IMR-90 (cell line): ENCODE results near the gene PRDM5. TPM values are rescaled to one million over a fixed set of nuclear protein-coding genes. Genes with fewer than 3 reads are reported as not detected.

ENCODE experiments used
- ATAC-seq: fragments of 200-7000 bp; cut with Tn5 transposase; 2 replicates; pipeline ENCODE4 v1.9.1; 2020; ENCODE audit warnings: low read depth, mild to moderate bottlenecking, moderate library complexity
- BruUV-seq: library from RNA; stranded (reverse); fragments of 400-500 nt; replicated peaks from 2 replicates; lab custom pipeline; 2021; lab: Mats Ljungman, UMichigan
- CTCF ChIA-PET: fragments of 300-600 bp; formaldehyde crosslinking; extraction: SDS; loops from one replicate; lab custom pipeline; 2021; ENCODE audit warnings: antibody characterized with exemption; lab: Yijun Ruan, JAX
- POLR2A ChIA-PET: fragments of 300-600 bp; sonication (Branson Sonifier 250); formaldehyde crosslinking; loops from one replicate; lab custom pipeline; 2022; ENCODE audit warnings: antibody characterized with exemption; ENCODE audit not compliant: unreplicated experiment; lab: Charles Lee
- DNase-seq: peaks from one replicate; pipeline ENCODE4 v3.0.0; 2013
- H2AFZ ChIP-seq: replicated peaks from 2 replicates; pipeline ENCODE3; 2013; ENCODE audit warnings: low read length, mild to moderate bottlenecking; ENCODE audit not compliant: poor library complexity
- H2AK5ac ChIP-seq: 2 replicates; pipeline ENCODE4 v1.6.1; 2013; ENCODE audit warnings: low read depth, low read length, inconsistent platforms
- H2AK9ac ChIP-seq: replicated peaks from 2 replicates; pipeline ENCODE3; 2013; ENCODE audit warnings: mild to moderate bottlenecking, low read depth, low read length, moderate library complexity; ENCODE audit not compliant: poor library complexity
- H2BK120ac ChIP-seq: 2 replicates; pipeline ENCODE4 v1.6.1; 2013; ENCODE audit warnings: low read depth, low read length, inconsistent platforms
- H2BK15ac ChIP-seq: 3 replicates; pipeline ENCODE4 v1.6.1; 2013; ENCODE audit warnings: low read depth, low read length, inconsistent platforms
- H2BK20ac ChIP-seq: 2 replicates; pipeline ENCODE4 v1.6.1; 2013; ENCODE audit warnings: low read depth, mild to moderate bottlenecking, inconsistent platforms, low read length, moderate library complexity
- H2BK5ac ChIP-seq: 2 replicates; pipeline ENCODE4 v1.6.1; 2013; ENCODE audit warnings: mild to moderate bottlenecking, low read depth, low read length, inconsistent platforms; ENCODE audit not compliant: poor library complexity, severe bottlenecking
- H3K14ac ChIP-seq: replicated peaks from 2 replicates; pipeline ENCODE4 v1.6.1; 2013; ENCODE audit warnings: low read depth, low read length, inconsistent platforms
- H3K18ac ChIP-seq: 2 replicates; pipeline ENCODE4 v1.6.1; 2013; ENCODE audit warnings: low read depth, low read length, control low read depth
- H3K23ac ChIP-seq: 2 replicates; pipeline ENCODE4 v1.6.1; 2013; ENCODE audit warnings: low read depth, low read length, inconsistent platforms
- H3K27ac ChIP-seq: 2 replicates; pipeline ENCODE4 v1.5.1; 2013; ENCODE audit warnings: mild to moderate bottlenecking, control low read depth, low read length; ENCODE audit not compliant: insufficient read depth
- H3K27me3 ChIP-seq: 2 replicates; pipeline ENCODE4 v1.6.1; 2013; ENCODE audit warnings: low read length; ENCODE audit not compliant: control insufficient read depth, insufficient read depth
- H3K36me3 ChIP-seq: 2 replicates; pipeline ENCODE4 v1.6.1; 2013; ENCODE audit warnings: low read length, mixed read lengths; ENCODE audit not compliant: control insufficient read depth, insufficient read depth
- H3K4ac ChIP-seq: 2 replicates; pipeline ENCODE4 v1.6.1; 2013; ENCODE audit warnings: low read depth, low read length, inconsistent platforms
- H3K4me1 ChIP-seq: 2 replicates; pipeline ENCODE4 v1.6.1; 2013; ENCODE audit warnings: low read length, mixed read lengths; ENCODE audit not compliant: control insufficient read depth, insufficient read depth
- H3K4me2 ChIP-seq: 2 replicates; pipeline ENCODE4 v1.6.1; 2013; ENCODE audit warnings: low read depth, mild to moderate bottlenecking, control low read depth, low read length, moderate library complexity
- H3K4me3 ChIP-seq: 2 replicates; pipeline ENCODE4 v1.5.1; 2013; ENCODE audit warnings: low read depth, mild to moderate bottlenecking, control low read depth, low read length, moderate library complexity; ENCODE audit not compliant: insufficient read depth
- H3K56ac ChIP-seq: 2 replicates; pipeline ENCODE4 v1.6.1; 2013; ENCODE audit warnings: low read length, inconsistent platforms; ENCODE audit not compliant: insufficient read depth; ENCODE audit errors: extremely low read depth
- H3K79me1 ChIP-seq, 2 experiments: 2 replicates each; pipeline ENCODE4 v1.6.1; 2013; ENCODE audit warnings: low read length in 2 of 2, inconsistent platforms in 1 of 2, low read depth in 1 of 2
- H3K9ac ChIP-seq: 2 replicates; pipeline ENCODE4 v1.6.1; 2013; ENCODE audit warnings: low read depth, low read length, control low read depth
- H3K9me1 ChIP-seq: 2 replicates; pipeline ENCODE4 v1.6.1; 2013; ENCODE audit warnings: low read length, inconsistent platforms; ENCODE audit not compliant: insufficient read depth
- H3K9me3 ChIP-seq: 2 replicates; pipeline ENCODE4 v1.6.1; 2013; ENCODE audit warnings: low read length; ENCODE audit not compliant: control insufficient read depth, insufficient read depth
- H4K20me1 ChIP-seq: 2 replicates; pipeline ENCODE4 v1.6.1; 2013; ENCODE audit warnings: low read length, inconsistent platforms; ENCODE audit not compliant: insufficient read depth
- H4K5ac ChIP-seq: 2 replicates; pipeline ENCODE4 v1.6.1; 2013; ENCODE audit warnings: mild to moderate bottlenecking, low read depth, low read length, control low read depth
- H4K8ac ChIP-seq, 2 experiments: 2 replicates each; pipeline ENCODE4 v1.6.1; 2013; ENCODE audit warnings: low read depth in 2 of 2, low read length in 2 of 2, control low read depth in 1 of 2, inconsistent platforms in 1 of 2
- H4K91ac ChIP-seq: 2 replicates; pipeline ENCODE4 v1.6.1; 2013; ENCODE audit warnings: low read depth, low read length, inconsistent platforms; ENCODE audit not compliant: insufficient read depth
- CHD1 ChIP-seq: IDR thresholded peaks from 2 replicates; pipeline ENCODE4 v1.6.1; 2012; ENCODE audit warnings: low read depth, low read length, improper control_type of control experiment
- ELK1 ChIP-seq: fragments of 150-350 bp; IDR thresholded peaks from 2 replicates; pipeline ENCODE4 v1.6.1; 2016; ENCODE audit warnings: low read depth, mild to moderate bottlenecking, low read length, moderate library complexity, borderline replicate concordance
- MAFK ChIP-seq: IDR thresholded peaks from 2 replicates; pipeline ENCODE4 v1.6.1; 2012; ENCODE audit warnings: low read depth, low read length, improper control_type of control experiment
- MAZ ChIP-seq: IDR thresholded peaks from 2 replicates; pipeline ENCODE4 v1.6.1; 2012; ENCODE audit warnings: low read depth, mild to moderate bottlenecking, low read length, improper control_type of control experiment, moderate library complexity, borderline replicate concordance
- POLR2A ChIP-seq: IDR thresholded peaks from 2 replicates; pipeline ENCODE4 v1.6.1; 2012; ENCODE audit warnings: mild to moderate bottlenecking, low read depth, low read length
- RAD21 ChIP-seq: IDR thresholded peaks from 2 replicates; pipeline ENCODE4 v1.6.1; 2012; ENCODE audit warnings: low read length, improper control_type of control experiment
- RCOR1 ChIP-seq: IDR thresholded peaks from 2 replicates; pipeline ENCODE4 v1.6.1; 2012; ENCODE audit warnings: mild to moderate bottlenecking, low read length, improper control_type of control experiment; ENCODE audit not compliant: insufficient replicate concordance
- WGBS, 2 experiments: methylation state at CpG; one replicate each; pipeline versions ENCODE4 v1.1.5 to v1.1.7; 2013; ENCODE audit warnings: missing lambda C conversion rate in 2 of 2; ENCODE audit not compliant: insufficient read length in 1 of 2; ENCODE audit errors: extremely low coverage in 2 of 2; 5-methylcytosine and 5-hydroxymethylcytosine counted together
- dilution Hi-C: fragments of 300-500 bp; cut with HindIII; formaldehyde crosslinking; loops from one replicate; pipeline ENCODE4 v1.14.3; 2018; ENCODE audit warnings: low sequenced_read_pairs; ENCODE audit not compliant: unreplicated experiment
- in situ Hi-C: fragments of 300-500 bp; cut with MboI; formaldehyde crosslinking; loops from 3 replicates; pipeline ENCODE4 v1.14.3; 2019; ENCODE audit warnings: low sequenced_read_pairs, inconsistent platforms, mixed read lengths
- intact Hi-C: fragments of 100-400 bp; cut with micrococcal nuclease; formaldehyde crosslinking; loops from 2 replicates; pipeline ENCODE4 v1.10.0; 2022
- polyA plus RNA-seq, 3 experiments: library from polyadenylated mRNA; depleted of rRNA; stranded (reverse); fragments of >200 nt; gene quantifications; 2 replicates each; pipeline ENCODE4 v1.2.3, GENCODE V29; 2012; ENCODE audit warnings: low replicate concordance in 1 of 3
- total RNA-seq: library from RNA; depleted of rRNA; stranded (reverse); fragments of >200 nt; gene quantifications from 2 replicates; pipeline ENCODE4 v1.2.3, GENCODE V29; 2012
- TF ChIP-seq, protein P1 (sequence below): conservative IDR thresholded peaks from 2 replicates; pipeline ENCODE4 v1.5.1; 2012; ENCODE audit warnings: mild to moderate bottlenecking, low read depth, low read length, improper control_type of control experiment

The PRDM5 gene
- total and polyA plus RNA-seq, 2 of the 4 experiments (the other 2 are of a cell fraction) = 4.1 to 10.8 TPM

DNA sequence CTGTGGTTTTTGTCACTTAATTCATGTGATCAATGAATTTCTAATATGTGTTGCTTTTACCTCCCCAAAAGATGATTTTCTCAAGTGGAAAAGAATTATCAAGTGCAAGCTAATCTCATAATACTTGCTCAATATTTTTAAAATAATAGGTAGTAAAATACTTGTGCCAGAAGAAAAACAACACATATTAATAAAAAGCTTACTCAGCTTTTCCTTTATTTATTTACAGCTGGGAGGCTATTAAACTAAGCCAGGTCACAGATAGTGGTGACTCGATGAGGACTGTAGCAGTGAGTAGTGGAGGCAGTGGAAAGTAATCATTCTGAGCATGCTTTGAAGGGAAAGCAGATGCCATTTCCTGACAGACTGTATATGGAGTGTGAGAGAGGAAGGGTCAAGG lies 96.1 kb downstream of the PRDM5 start:
- Histone ChIP-seq H3K9ac (no peak overlapping the region), H2BK20ac (no peak overlapping the region), H2AK9ac (no peak overlapping the region), H3K27me3 (no peaks in the 10 kb centered on the region), H3K14ac (no peak overlapping the region), H4K20me1 (no peaks in the 10 kb centered on the region), H3K4ac (no peak overlapping the region), H3K4me1 (peaks cover 2% of the 10 kb centered on the region; the same call in 1 of the 2 replicates), H4K91ac (no peak overlapping the region), H2AFZ (no peak overlapping the region), H4K5ac (no peak overlapping the region), H2BK15ac (no peak overlapping the region), H3K9me1 (no peaks in the 10 kb centered on the region; the same call in 1 of the 2 replicates), H3K27ac (no peak overlapping the region), H2AK5ac (no peak overlapping the region), H3K18ac (no peak overlapping the region), H3K4me3 (no peak overlapping the region), H2BK120ac (no peak overlapping the region), H3K9me3 (no peaks in the 10 kb centered on the region), H3K36me3 (no peaks in the 10 kb centered on the region), H2BK5ac (no peak overlapping the region), H3K4me2 (no peak overlapping the region), H4K8ac (no peak overlapping the region), H3K23ac (no peak overlapping the region), H3K56ac (no peak overlapping the region), H3K79me1 (no peaks in the 10 kb centered on the region)
- POLR2A ChIA-PET = no interaction called here
- WGBS, 2 experiments = no CpG with 5 or more reads among the region's 1 CpG
- intact Hi-C loops = no loop called here
- TF ChIP-seq MAFK (peak; percentile 85), ELK1 (no peak), RCOR1 (no peak), POLR2A (no peak), RAD21 (no peak), MAZ (no peak), CHD1 (no peak)
- TF ChIP-seq, protein P1, sequence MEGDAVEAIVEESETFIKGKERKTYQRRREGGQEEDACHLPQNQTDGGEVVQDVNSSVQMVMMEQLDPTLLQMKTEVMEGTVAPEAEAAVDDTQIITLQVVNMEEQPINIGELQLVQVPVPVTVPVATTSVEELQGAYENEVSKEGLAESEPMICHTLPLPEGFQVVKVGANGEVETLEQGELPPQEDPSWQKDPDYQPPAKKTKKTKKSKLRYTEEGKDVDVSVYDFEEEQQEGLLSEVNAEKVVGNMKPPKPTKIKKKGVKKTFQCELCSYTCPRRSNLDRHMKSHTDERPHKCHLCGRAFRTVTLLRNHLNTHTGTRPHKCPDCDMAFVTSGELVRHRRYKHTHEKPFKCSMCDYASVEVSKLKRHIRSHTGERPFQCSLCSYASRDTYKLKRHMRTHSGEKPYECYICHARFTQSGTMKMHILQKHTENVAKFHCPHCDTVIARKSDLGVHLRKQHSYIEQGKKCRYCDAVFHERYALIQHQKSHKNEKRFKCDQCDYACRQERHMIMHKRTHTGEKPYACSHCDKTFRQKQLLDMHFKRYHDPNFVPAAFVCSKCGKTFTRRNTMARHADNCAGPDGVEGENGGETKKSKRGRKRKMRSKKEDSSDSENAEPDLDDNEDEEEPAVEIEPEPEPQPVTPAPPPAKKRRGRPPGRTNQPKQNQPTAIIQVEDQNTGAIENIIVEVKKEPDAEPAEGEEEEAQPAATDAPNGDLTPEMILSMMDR = no peak
- dilution Hi-C loops = no loop called here
- ATAC-seq (no peak), DNase-seq (no peak)
- in situ Hi-C loops = no loop called here
- CTCF ChIA-PET = no interaction called here
- BruUV-seq = no TSS peak
